ENCODE data around the gene BCAS4.

BCAS4 gene

GRCh38 chr20:50794846-50795634, at the start of gene BCAS4:
BCAS4 (plus strand) TSS chr20:50795061; CDS start chr20:50795084, 23 bp downstream.
- H3K4me3 ChIP-seq (ENCODE audit: low read depth, low read length): peak within 1 kb of the TSS; percentile 44
- TF ChIP-seq MYC (IDR thresholded peaks at IDR 0.05; ENCODE audit: low read depth, low read length): no peak; the same call in 1 of the 2 replicates
- peak; percentile 79 for TF ChIP-seq CTCF (IDR thresholded peaks at IDR 0.05; ENCODE audit: low read depth, low read length)
- TF ChIP-seq MAX (IDR thresholded peaks at IDR 0.05; ENCODE audit: low read depth, low read length): no peak
- TF ChIP-seq POLR2A (IDR thresholded peaks at IDR 0.05; ENCODE audit: extremely low read depth, insufficient read length): no peak
- DNase-seq (ENCODE audit: low read depth): peak; percentile 80

GRCh38 chr20:50745634-50746137, 49.2 kb upstream of the BCAS4 start:
- DNase-seq (ENCODE audit: low read depth): no peak
- TF ChIP-seq MYC (IDR thresholded peaks at IDR 0.05; ENCODE audit: low read depth, low read length) (no peak), POLR2A (IDR thresholded peaks at IDR 0.05; ENCODE audit: extremely low read depth, insufficient read length) (no peak), MAX (IDR thresholded peaks at IDR 0.05; ENCODE audit: low read depth, low read length) (no peak), CTCF (IDR thresholded peaks at IDR 0.05; ENCODE audit: low read depth, low read length) (no peak)
- no peak overlapping the region for H3K4me3 ChIP-seq (ENCODE audit: low read depth, low read length)

GRCh38 chr20:50746138-50746940, 48.5 kb upstream of the BCAS4 start:
- DNase-seq (ENCODE audit: low read depth): no peak
- TF ChIP-seq MAX (IDR thresholded peaks at IDR 0.05; ENCODE audit: low read depth, low read length): no peak
- no peak for TF ChIP-seq MYC (IDR thresholded peaks at IDR 0.05; ENCODE audit: low read depth, low read length)
- no peak overlapping the region for H3K4me3 ChIP-seq (ENCODE audit: low read depth, low read length)

- TF ChIP-seq MYC (IDR thresholded peaks at IDR 0.05; ENCODE audit: low read depth, low read length): no peak
- no peak for TF ChIP-seq MAX (IDR thresholded peaks at IDR 0.05; ENCODE audit: low read depth, low read length)
- no peak for TF ChIP-seq POLR2A (IDR thresholded peaks at IDR 0.05; ENCODE audit: extremely low read depth, insufficient read length)
- TF ChIP-seq CTCF (IDR thresholded peaks at IDR 0.05; ENCODE audit: low read depth, low read length): no peak
- no peak overlapping the region for H3K4me3 ChIP-seq (ENCODE audit: low read depth, low read length)
- no peak for DNase-seq (ENCODE audit: low read depth)
Measured at GRCh38 chr20:50747275-50747674, 47.6 kb upstream of the BCAS4 start.

GRCh38 chr20:50750145-50750671, 44.7 kb upstream of the BCAS4 start:
- TF ChIP-seq MYC (IDR thresholded peaks at IDR 0.05; ENCODE audit: low read depth, low read length): no peak
- no peak for TF ChIP-seq POLR2A (IDR thresholded peaks at IDR 0.05; ENCODE audit: extremely low read depth, insufficient read length)
- TF ChIP-seq MAX (IDR thresholded peaks at IDR 0.05; ENCODE audit: low read depth, low read length): no peak
- TF ChIP-seq CTCF (IDR thresholded peaks at IDR 0.05; ENCODE audit: low read depth, low read length): no peak
- H3K4me3 ChIP-seq (ENCODE audit: low read depth, low read length): no peak overlapping the region
- no peak for DNase-seq (ENCODE audit: low read depth)
